HG03196 (cell line): ENCODE measurements around the gene NDOR1.

Experiments
- ATAC-seq: cut with Tn5 transposase; IDR thresholded peaks from one replicate; pipeline ENCODE4 v1.9.1; 2021; ENCODE audit not compliant: unreplicated experiment

Gene NDOR1

DNA sequence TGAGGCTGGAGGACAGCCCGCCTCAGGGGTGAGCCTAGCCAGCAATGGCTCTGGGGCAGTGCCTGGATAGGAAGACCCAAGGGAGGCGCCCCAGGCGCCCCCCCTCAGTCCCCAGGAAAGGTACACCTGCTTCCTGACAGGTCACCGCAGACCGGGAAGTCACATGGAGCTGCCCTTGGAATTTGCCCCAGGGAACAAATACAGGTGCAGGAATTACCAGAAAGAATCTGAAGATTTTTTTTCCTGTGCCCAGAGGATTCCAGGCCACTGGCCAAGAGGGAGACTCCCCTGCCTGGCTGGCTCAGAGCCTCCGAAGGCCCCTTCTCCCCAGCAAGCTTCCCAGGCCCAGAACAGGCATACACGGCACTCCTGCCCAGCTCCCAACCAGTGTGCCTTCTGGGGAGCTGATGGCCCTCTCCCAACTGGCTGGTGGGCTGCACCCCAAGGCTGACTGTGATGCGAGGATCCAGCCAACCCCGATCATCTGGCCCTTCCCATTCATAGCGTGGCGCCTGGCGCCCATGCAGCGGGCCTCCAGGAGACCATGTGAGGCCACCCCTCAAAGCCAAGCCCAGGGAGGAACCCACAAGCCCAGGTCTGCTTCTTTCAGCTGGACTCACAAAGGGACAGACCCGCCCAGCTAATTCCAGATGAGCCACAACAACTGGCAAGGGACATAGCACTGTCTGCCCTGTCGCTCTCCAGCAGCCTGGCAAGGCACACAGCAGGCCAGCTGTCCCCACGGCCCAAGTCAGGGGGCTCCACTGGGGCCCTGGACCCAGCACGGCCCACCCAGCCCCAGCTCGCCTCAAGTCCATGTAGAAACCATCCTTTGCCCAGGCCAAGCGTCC is 7.2 kb upstream of the NDOR1 start:
- no peak for ATAC-seq

DNA sequence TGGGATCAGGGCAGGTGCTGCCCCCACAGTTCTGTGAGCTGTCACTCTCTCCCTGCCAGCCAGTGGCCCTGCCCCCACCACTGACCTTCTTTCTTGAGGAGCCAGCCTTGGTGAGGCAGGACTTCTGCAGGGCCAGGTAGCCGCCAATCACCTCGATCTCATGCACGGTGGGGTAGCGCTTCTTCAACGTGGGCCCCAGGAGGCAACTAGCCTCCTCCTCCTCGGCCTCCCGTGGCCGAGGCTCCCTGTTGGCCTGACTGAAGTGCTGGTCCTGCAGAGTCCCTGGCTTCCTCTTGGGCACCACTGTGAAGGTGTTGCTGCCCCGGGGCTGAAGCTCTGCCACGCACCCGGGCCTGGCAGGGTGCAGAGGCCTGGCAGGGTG is 6.6 kb upstream of the NDOR1 start:
- no peak for ATAC-seq

DNA sequence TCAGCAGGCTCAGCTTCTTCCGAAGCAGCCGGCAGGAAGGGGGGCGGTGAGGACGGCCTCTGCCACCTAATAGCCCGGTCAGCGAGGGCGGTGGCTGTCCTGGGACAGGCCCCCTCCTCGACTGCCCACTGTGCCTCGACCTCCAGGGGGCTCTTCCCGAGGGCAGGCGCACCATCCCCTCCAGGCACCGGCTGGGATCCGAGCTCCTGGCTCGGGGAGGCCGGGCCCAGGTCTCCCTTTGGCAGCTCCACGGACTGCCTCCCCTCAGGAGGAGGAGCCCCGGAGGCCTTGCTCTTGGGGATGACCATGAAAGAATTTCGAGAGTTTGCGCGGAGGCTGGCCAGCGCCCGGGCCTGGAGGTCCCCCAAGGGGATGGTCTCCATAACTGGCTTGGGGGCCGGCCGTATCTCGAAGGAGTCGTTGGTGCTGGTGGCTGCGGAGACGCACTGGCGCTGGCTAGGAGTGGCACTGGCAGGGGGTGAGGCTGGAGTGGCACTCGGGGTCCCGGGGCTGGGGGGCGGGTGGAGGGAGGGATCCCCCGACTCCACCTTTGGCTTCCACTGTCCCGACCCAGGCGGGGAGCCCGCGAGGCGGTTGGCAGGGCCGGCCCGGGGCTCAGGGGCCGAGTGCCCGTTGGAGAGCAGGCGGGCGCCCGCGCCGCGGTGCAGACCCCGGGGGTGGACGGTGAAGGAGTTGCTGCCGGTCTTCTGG is 5.9 kb upstream of the NDOR1 start:
- ATAC-seq = no peak

DNA sequence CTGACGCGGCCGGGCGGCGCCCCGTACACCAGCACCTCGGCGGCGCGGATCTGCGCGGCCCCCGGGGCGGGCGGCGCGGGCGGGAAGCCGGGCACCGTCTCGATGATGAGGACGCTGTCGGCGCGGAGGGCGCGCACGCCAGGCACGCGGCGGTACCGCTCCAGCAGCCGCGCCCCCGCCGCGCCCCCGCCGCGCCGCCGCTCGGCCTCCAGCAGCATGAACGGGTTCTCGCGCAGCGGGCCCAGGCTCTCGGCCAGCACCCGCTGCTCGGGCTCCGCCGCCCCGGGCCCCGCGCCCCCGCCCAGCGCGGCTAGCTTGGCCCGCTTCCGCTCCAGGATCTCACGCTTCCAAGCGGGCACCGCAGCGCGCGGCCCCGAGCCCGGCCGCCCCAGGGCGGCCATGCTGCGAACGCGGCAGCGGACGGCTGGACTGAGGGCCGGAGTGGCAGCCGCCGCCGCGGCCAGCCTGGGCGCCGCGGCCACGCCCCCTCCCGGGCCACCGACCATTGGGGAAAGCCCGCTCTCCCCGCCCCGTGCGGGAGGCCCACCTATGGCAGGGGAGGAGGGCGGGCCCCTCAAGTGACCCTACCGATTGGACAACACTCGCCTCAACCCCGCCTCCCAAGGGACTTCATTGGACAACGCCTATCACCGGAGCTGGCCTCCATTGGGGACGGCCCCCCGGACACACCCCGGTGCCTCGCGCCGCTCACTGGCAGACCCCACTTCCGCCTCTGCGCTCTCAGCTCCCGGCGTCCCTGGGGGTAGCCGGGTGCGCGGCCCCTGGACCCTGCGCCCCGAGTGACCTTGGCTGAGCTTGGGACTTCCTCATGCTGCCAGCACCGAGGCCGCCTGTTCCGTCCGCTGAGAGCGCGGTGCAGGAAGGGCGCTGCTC is 4.9 kb upstream of the NDOR1 start, which contains the start of gene TPRN:
TSS of gene TPRN (minus strand) at position 431 of the 894 bp plus-strand sequence. CDS start at position 401, 30 bp downstream.
- ATAC-seq = peak; percentile 85

DNA sequence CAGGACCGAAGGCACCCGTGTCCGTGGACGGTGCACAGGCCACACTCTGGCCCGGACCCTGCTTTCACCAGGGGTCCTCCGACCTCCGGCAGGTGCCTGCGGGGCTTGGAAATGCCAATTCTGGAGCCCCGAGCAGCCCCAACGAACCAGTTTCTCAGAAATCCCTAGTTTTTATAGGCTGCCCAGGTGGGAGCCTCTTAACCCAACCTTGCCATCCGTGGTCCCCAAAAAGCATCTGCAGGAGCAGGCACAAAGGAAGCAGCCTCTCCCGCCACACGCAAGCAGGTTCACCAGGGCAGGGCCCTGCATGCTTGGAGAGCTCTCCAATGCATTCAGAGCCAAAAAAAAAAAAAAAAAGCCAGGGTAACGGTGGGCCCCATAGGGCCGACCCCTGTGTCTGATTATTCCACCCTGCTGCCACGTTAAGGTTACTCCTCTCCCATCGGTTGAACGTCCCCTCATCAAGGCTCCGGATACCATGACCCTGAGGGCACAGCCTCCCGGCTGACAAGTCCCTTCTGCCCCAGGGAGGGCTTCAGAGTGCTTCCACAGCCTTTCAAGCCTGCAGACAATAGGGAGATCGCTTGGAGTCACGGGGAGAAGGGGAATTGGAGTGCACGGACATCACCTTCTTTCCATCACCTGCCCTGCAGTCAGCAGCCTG is 4.2 kb upstream of the NDOR1 start:
- no peak for ATAC-seq

DNA sequence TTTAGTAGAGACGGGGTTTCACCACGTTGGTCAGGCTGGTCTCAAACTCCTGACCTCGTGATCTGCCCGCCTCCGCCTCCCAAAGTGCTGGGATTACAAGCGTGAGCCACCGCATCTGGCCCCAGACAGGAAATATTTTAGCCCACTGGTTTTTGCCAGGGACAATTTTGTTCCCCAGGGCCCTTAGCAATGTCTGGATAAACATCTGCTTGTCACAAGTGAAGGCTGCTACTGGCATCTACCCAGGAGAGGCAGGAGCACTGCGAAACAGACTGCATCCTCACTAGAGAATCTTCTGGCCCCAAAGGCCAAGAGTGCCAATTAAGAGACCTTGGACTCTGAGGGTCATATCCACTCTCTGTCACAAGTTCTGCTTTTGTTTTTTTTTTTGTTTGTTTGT is 2.5 kb upstream of the NDOR1 start:
- ATAC-seq = no peak

DNA sequence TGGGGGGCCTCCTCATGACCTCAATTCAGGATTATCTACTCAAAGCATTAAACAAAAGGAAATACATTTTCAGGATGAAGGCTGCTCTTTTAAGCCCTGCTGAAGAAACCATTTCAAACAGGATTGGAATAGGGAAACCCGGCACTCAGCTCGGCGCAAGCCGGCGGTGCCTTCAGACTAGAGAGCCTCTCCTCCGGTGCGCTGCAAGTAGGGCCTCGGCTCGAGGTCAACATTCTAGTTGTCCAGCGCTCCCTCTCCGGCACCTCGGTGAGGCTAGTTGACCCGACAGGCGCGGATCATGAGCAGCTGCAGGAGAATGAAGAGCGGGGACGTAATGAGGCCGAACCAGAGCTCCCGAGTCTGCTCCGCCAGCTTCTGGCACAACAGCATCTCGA is 772 bp upstream of the NDOR1 start:
- ATAC-seq = no peak

DNA sequence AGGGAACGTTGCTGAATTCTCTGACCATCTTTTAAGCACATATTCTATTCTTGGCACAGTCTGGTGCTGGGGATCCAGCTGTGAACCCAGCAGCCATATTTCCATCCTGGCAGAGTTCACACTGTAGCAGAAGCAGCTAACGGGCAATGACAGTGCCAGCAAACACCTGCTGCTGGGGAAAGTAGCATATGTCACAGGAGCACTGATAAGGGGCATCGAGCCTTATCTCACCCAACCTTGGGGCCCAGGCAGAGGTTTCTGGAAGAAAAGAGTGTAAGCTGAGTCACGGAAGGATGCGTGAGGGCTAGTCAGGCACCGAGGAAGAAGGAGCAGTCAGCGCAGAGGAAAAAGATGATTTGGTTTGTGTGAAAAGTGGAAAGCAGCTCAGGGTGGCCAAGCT is 1.1 kb downstream of the NDOR1 start:
- no peak for ATAC-seq

DNA sequence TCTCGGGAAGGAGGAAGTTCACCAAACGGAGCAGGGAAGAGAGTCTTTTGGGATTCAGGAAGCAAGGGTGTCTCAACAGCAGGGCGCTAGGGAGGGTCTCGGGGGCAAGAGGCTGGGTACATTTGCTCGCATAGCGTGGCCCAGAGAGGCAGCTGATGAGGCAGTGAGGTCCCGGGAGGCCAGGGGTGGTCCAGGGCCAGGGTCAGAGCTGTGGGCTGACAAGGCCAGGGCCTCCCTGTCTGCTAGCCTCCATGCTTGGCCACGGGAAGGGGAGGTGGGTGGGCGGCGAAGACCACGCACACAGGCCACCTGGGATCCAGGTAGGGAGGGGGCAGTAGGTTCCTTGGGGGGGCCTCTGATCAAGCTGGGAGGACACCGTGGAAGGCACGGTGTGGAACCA is 6.0 kb downstream of the NDOR1 start:
- ATAC-seq = no peak

DNA sequence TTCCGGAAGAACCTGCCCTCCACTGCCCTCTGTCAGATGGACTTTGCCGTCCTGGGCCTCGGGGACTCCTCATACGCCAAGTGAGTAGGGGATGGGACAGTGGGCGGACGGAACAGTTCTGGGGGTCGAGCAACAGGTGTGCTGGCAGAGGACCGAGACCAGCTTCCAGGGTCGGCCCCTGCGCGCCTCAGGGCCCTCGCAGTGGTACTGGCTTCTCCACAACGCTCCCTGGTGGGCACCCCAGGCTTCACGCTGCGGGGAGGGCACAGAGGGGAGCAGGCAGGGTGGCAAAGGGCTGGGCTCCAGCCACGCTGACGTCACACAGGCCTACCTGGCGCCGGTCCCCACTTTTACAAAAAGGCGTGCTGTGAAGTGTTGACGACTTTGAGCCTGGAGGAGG is 7.0 kb downstream of the NDOR1 start:
- ATAC-seq = no peak

DNA sequence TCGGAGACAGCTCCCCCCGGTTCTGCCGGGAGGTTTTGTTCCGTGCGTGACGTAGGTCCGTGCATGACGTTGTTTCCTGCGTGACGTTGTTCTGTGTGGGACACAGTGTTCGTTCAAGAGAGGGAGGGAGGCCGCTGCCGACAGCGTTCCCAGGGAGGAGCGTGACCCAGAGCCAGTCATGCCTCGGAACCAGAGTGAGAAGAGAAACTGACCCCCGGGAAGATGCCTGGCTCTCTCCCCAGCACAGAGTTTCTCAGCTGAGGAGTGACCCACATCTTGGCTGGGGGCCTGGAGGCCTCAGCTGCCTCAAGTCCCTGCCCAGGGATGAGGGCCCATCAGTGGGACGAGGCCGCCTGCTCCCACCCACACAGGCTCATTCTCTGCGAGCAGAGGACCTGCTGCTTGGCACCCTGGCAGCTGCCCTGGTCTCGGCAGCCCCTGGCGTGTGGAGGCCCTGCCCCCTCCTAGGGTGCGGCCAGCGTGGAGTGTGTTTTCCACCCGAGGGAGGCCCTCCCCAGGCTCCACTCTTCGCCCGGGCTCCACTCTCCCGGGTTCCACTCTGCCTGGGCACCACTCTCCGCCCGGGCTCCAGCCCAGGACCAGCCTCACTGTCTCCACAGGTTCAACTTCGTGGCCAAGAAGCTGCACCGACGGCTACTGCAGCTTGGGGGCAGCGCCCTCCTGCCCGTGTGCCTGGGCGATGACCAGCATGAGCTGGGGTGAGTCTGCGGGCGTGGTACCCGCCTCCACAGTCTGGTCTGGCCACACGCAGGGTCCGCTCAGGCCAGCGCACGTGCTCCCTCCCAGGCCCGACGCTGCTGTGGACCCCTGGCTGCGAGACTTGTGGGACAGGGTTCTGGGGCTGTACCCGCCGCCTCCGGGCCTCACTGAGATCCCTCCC is 7.9 kb downstream of the NDOR1 start:
- no peak for ATAC-seq

DNA sequence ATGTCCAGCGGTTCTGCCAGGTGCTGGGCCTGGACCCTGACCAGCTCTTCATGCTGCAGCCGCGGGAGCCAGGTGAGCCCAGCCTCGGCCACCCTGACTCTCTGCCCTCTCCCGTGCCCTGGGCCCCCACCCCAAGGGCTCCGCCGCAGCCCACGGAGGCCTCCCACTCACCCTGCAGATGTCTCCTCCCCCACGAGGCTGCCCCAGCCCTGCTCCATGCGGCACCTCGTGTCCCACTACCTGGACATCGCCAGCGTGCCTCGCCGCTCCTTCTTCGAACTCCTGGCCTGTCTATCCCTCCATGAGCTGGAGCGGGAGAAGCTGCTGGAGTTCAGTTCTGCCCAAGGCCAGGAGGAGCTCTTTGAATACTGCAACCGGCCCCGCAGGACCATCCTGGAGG is 9.1 kb downstream of the NDOR1 start:
- no peak for ATAC-seq

DNA sequence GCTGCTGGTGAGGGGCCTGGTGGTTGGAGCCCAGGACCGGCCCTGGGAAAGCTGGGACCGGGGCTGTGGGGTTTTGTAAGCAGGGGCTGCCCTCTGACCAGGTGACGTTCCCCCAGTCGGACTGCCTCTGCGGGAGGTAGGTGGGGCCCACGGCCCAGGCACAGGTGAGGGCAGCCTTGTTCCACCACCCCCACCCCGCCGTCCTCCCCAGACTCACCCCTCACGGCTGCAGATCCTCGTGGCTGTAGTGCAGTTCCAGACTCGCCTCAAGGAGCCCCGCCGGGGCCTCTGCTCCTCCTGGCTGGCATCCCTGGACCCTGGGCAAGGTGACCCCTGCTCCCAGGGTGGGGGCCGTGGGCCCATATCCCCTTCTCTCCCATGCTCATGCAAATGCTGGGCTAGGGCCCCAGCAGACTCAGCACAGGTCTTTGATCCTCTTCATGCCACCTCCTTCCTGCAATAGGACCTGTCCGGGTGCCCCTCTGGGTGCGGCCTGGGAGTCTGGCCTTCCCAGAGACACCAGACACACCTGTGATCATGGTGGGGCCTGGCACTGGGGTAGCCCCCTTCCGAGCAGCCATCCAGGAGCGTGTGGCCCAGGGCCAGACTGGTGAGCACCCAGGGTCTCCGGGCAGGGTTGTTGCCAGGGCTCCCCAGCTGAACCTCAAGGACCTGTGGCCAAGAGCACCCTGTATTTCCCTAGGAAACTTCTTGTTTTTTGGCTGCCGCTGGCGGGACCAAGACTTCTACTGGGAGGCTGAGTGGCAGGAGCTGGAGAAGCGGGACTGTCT is 9.9 kb downstream of the NDOR1 start:
- no peak for ATAC-seq

DNA sequence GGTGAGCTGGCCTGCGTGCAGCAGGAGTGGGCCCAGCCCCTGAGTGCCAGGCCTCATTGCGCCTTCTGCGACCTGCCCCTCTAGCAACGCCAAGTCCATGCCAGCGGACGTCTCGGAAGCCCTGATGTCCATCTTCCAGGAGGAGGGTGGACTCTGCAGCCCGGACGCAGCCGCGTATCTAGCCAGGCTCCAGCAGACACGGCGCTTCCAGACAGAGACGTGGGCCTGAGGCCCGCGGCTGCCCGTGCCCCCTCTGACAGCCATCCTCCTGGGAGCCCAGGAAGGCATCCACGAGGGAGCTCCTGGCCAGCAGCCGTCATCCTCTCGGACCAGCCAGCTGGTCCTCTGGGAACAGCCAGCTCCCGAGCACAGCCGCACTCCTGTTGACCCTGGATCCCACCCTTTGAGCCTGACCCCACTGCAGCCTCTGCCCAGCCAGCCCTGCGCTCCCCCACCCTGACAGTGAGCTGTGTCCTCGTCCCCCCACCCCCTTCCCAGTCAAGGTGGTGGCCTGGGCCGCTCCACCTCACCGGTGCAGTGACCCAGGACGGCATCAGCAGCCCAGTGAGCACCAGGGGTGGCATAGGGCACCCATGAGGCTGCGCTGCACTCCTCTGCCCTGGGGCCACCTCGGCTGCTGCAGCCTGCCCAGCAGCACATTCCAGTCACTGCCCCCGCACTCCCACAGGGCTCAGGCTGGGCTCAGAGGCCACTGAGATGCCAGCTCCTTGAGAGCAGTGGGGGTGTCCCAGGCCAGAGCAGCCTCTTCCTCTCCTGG is 10.9 kb downstream of the NDOR1 start:
- no peak for ATAC-seq

DNA sequence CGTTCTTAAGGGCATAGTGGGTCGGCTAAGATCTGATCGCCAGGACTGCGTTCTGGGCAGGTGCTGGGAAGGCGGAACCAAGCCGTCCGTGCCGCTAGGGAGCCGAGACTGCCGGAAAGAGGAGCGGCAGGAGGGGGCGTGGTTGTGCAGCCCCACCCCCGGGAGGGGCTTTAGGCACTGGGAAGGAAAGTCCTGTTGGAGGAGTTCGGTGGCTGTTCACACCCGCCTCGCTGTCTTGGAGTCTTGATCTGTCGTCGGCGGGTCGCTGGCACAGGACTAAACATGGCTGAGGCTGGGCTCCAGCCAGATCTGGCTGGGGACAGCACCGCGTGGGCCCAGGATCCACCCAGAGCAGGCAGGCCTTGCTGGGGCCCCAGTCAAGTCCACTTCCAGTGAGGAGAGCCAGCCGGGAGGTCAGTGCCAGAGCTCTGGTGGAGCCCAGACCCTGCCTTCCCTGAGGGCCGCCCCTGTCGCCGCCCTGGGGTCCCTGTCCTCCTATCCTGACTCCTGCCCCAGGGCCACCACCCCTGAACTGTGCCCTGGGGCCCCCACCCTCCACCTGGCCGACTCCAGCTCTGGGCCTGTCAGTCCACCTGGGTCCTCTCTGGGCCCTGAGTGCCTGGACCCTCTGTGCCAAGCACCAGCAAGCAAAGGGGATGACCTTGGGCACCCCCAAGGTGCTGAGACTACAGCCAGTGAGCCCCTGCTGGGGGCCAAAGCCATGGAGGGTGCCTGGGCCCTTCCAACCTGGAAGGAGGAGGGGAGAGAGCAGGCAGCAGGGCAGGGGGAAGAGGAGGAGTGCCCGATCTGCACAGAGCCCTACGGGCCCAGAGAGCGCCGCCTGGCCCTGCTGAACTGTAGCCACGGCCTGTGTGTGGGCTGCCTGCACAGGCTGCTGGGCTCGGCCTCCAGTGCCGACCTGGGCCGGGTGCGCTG is 12.0 kb downstream of the NDOR1 start:
- no peak for ATAC-seq

DNA sequence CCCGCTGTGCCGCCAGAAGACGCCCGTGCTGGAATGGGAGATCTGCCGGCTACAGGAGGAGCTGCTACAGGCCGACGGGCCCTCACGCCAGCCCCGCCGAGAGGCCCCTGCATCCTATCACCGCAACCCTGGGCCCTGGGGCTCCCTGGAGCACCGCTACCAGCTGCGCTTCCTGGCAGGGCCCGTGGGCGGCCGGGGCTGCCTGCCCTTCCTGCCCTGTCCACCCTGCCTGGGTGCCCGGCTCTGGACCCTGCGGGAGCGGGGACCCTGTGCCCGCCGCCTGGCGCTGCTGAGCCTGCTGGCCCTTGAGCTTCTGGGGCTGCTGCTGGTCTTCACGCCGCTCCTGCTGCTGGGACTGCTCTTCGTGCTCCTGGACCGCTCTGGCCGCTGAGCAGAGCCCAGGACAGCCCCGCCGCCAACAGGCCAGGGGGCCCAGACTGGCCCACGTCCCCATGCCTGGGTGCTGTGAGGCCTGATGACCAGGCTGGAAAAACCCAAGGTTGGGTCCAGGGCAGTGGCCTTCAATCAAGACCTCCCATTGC is 12.8 kb downstream of the NDOR1 start:
- ATAC-seq = no peak

DNA sequence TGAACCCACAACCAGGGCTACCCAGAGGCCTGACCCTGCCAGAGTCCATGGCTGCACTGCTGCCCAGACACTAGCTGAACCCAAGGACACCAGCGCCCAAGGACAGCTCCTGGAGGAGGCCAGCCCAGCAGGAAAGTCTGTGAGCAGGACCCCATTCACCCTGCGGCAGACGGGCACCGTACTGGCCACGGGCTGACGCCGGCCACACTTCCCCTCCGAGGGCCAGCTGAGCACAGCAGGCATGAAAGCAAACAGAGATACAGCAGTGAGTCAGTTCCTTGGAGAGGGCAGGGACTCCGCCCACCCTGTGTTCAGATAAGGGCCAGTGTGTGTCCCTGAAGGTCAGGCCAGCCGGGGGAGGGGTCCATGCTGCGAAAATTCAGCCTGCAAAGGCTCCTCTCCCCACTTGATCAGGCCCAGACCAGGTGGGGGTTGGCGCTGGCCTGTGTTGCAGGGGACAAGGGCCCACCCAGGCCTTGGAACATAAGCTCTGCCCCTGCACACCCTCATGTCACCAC is 13.3 kb downstream of the NDOR1 start:
- no peak for ATAC-seq
